ENCODE measurements around the gene NPY5R.

Gene NPY5R

GRCh38 chr4:163384434-163384833, 40.7 kb downstream of the NPY5R start:
- DNase-seq (ENCODE audit: extremely low read depth in 1 of 2, low read depth in 1 of 2): no peak

DNA sequence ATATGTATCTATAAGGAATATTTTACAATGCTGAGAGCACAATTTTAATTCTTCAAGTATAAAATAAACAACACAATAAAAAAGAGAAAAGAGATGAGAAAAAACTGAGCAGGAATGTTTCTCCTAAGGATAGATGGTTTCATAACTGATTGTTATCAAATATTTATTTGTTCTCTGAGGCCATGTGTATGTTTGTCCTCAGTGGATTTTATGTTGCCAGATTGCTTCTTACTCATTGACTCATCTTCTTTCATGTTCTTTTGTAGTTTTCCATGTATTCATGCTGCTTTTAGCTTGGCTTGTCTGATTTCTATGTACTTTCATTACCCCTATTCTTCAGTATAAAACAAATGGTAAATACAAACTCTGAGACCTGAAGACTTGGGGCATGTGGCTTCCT, 41.2 kb downstream of the NPY5R start:
- no peak for DNase-seq (ENCODE audit: extremely low read depth in 1 of 2, low read depth in 1 of 2)

GRCh38 chr4:163385466-163385865, 41.8 kb downstream of the NPY5R start:
- DNase-seq (ENCODE audit: extremely low read depth in 1 of 2, low read depth in 1 of 2): no peak

- DNase-seq (ENCODE audit: extremely low read depth in 1 of 2, low read depth in 1 of 2): no peak
Measured at GRCh38 chr4:163391756-163392155, 48.1 kb downstream of the NPY5R start.

- no peak for DNase-seq (ENCODE audit: extremely low read depth in 1 of 2, low read depth in 1 of 2)
Measured at GRCh38 chr4:163392328-163392727, 48.6 kb downstream of the NPY5R start.

DNA sequence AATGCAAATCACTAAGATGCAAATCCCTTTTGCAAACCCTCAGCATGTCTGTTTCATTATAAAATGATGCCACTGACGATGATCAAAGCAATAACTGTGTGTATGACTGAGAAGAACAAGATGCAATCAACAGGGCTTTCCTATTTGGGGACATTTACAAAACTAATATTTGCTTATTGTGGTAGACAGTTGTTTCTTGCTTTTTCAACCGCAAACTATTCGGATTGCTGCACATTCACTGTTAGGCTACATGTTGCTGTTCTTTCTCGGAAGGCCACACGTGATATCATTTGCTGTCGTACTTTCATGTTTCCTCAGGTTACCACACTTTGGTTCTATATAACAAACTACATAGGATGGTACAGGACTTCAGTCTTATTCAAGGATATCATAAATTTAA, 49.8 kb downstream of the NPY5R start:
- no peak for DNase-seq (ENCODE audit: extremely low read depth in 1 of 2, low read depth in 1 of 2)

- DNase-seq (ENCODE audit: extremely low read depth in 1 of 2, low read depth in 1 of 2): no peak
Measured at GRCh38 chr4:163395055-163395454, 51.4 kb downstream of the NPY5R start.

- DNase-seq (ENCODE audit: extremely low read depth in 1 of 2, low read depth in 1 of 2): no peak
Measured at GRCh38 chr4:163395758-163396157, 52.1 kb downstream of the NPY5R start.

GRCh38 chr4:163398238-163398637, 54.5 kb downstream of the NPY5R start:
- no peak for DNase-seq (ENCODE audit: extremely low read depth in 1 of 2, low read depth in 1 of 2)

DNA sequence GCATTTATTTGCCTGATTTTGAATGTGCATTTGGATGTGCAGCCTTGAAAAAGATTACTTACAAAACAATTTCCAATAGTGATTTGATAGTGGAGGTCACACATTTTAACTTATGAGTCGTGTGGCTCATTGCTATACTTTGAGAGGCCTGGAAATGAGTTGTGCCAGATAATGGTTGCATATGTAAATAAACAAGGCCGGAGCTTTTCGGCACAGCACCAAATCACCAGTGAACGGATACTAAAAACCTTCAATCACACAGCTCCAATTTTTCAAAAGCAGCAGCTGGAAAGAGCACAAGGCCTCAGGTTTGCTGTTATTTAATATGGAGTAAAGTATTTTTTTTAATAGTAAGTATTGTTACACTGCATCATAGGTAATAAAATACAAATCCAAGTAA, 57.2 kb downstream of the NPY5R start:
- DNase-seq (ENCODE audit: extremely low read depth in 1 of 2, low read depth in 1 of 2): no peak
